HCT116 (cell line): ENCODE results near the gene PRSS53. TPM values are rescaled to one million over a fixed set of nuclear protein-coding genes. Genes with fewer than 3 reads are reported as not detected.

Experiments
- ATAC-seq: fragments of 200-7000 bp; cut with Tn5 transposase; 2 replicates; pipeline ENCODE4 v1.9.1; 2020; ENCODE audit warnings: mild to moderate bottlenecking, moderate library complexity
- BruUV-seq: library from RNA; stranded (reverse); fragments of 400-500 nt; replicated peaks from 2 replicates; lab custom pipeline; 2021; lab: Mats Ljungman, UMichigan
- CTCF ChIA-PET: fragments of 300-600 bp; sonication (Branson Sonifier 250); formaldehyde crosslinking; loops from one replicate; lab custom pipeline; 2021; ENCODE audit warnings: antibody characterized with exemption; lab: Charles Lee
- POLR2A ChIA-PET: fragments of 300-600, 350-600 bp; sonication (Branson Sonifier 250); formaldehyde crosslinking; loops from one replicate; lab custom pipeline; 2021; ENCODE audit warnings: antibody characterized with exemption; lab: Charles Lee
- RAD21 ChIA-PET, 2 experiments: fragments of 300-600 bp; sonication (Branson Sonifier 250); formaldehyde crosslinking; loops; one replicate each; lab custom pipeline; 2023; ENCODE audit warnings: low total read pairs in 2 of 2; ENCODE audit not compliant: uncharacterized antibody in 2 of 2, unreplicated experiment in 2 of 2, low non-redundant PET in 1 of 2; lab: Charles Lee
- DNase-seq: peaks from one replicate; pipeline ENCODE4 v3.0.0-alpha.2; 2010; ENCODE audit warnings: low read depth, low spot score
- H2AFZ ChIP-seq: fragments of 200-600 bp; shearing (Covaris generic), sonication (generic); 2 replicates; pipeline ENCODE4 v1.6.1; 2017; ENCODE audit warnings: low read depth, mixed run types, mixed read lengths, antibody characterized with exemption, low read length; ENCODE audit not compliant: poor library complexity, severe bottlenecking
- H3K27ac ChIP-seq: 2 replicates; pipeline ENCODE4 v1.5.1; 2012; ENCODE audit warnings: low read depth, low read length
- H3K27me3 ChIP-seq: fragments of 200-600 bp; sonication (generic); 2 replicates; pipeline ENCODE4 v1.6.1; 2016; ENCODE audit warnings: mixed run types, low read length, mixed read lengths; ENCODE audit not compliant: insufficient read depth
- H3K36me3 ChIP-seq, 2 experiments: fragments of 200-500 bp in 1 of 2; fragments of 200-600 bp in 1 of 2; sonication (Bioruptor generic) in 1 of 2; sonication (generic) in 1 of 2; 2 replicates each; pipeline versions ENCODE4 v1.5.1 to v1.6.1; 2014 to 2016; ENCODE audit warnings: low read length in 2 of 2, inconsistent platforms in 1 of 2, mixed read lengths in 1 of 2, mixed run types in 1 of 2; ENCODE audit not compliant: insufficient read depth in 2 of 2, control insufficient read depth in 1 of 2
- H3K4me1 ChIP-seq, 2 experiments: fragments of 200-600 bp in 1 of 2; sonication (generic) in 1 of 2; 2 replicates each; pipeline versions ENCODE4 v1.5.1 to v1.6.1; 2012 to 2017; ENCODE audit warnings: low read length in 2 of 2, inconsistent platforms in 1 of 2, mild to moderate bottlenecking in 1 of 2, mixed read lengths in 1 of 2, mixed run types in 1 of 2, moderate library complexity in 1 of 2; ENCODE audit not compliant: insufficient read depth in 2 of 2, control insufficient read depth in 1 of 2
- H3K4me2 ChIP-seq: fragments of 200-600 bp; sonication (generic); 2 replicates; pipeline ENCODE4 v1.6.1; 2017; ENCODE audit warnings: mixed run types, low read length, mixed read lengths
- H3K4me3 ChIP-seq, 2 experiments: fragments of 200-600 bp in 1 of 2; sonication (generic) in 1 of 2; replicated peaks in 1 of 2; 2 replicates each; pipeline ENCODE4 v1.5.1; 2011 to 2016; ENCODE audit warnings: low read length in 2 of 2, control low read depth in 1 of 2, low read depth in 1 of 2, mild to moderate bottlenecking in 1 of 2, mixed read lengths in 1 of 2, mixed run types in 1 of 2
- H3K79me2 ChIP-seq: fragments of 200-600 bp; sonication (generic); 2 replicates; pipeline ENCODE4 v1.6.1; 2017; ENCODE audit warnings: mild to moderate bottlenecking, mixed run types, low read length, moderate library complexity, mixed read lengths; ENCODE audit not compliant: insufficient read depth
- H3K9ac ChIP-seq: fragments of 200-600 bp; sonication (generic); 2 replicates; pipeline ENCODE4 v1.6.1; 2016; ENCODE audit warnings: low read length, mixed read lengths
- H3K9me2 ChIP-seq: fragments of 200-600 bp; sonication (generic), shearing (Covaris generic); 2 replicates; pipeline ENCODE4 v1.6.1; 2017; ENCODE audit warnings: mixed run types, mild to moderate bottlenecking, moderate library complexity; ENCODE audit not compliant: insufficient read depth
- H3K9me3 ChIP-seq, 2 experiments: fragments of 200-500 bp in 1 of 2; fragments of 200-600 bp in 1 of 2; sonication (Bioruptor generic) in 1 of 2; sonication (generic) in 1 of 2; 2 replicates each; pipeline ENCODE4 v1.6.1; 2014 to 2017; ENCODE audit warnings: low read length in 2 of 2, mixed read lengths in 2 of 2, inconsistent platforms in 1 of 2, low read depth in 1 of 2, mild to moderate bottlenecking in 1 of 2, mixed run types in 1 of 2, moderate library complexity in 1 of 2; ENCODE audit not compliant: control insufficient read depth in 1 of 2, insufficient read depth in 1 of 2
- H4K20me1 ChIP-seq: fragments of 200-600 bp; sonication (generic), shearing (Covaris generic); 2 replicates; pipeline ENCODE4 v1.6.1; 2017; ENCODE audit warnings: mixed run types, mild to moderate bottlenecking, moderate library complexity; ENCODE audit not compliant: insufficient read depth
- ATF3 ChIP-seq: IDR thresholded peaks from 2 replicates; pipeline ENCODE4 v1.6.1; 2012
- CBX3 ChIP-seq: IDR thresholded peaks from 2 replicates; pipeline ENCODE4 v1.6.1; 2012; ENCODE audit warnings: low read depth
- CEBPB ChIP-seq: IDR thresholded peaks from 2 replicates; pipeline ENCODE4 v1.6.1; 2012; ENCODE audit warnings: low read depth
- EGR1 ChIP-seq: IDR thresholded peaks from 2 replicates; pipeline ENCODE4 v1.6.1; 2012; ENCODE audit warnings: low read depth
- ELF1 ChIP-seq: IDR thresholded peaks from 2 replicates; pipeline ENCODE4 v1.6.1; 2012; ENCODE audit warnings: low read depth, borderline replicate concordance
- EZH2 ChIP-seq: fragments of 200-600 bp; sonication (generic); IDR thresholded peaks from 2 replicates; pipeline ENCODE4 v1.6.1; 2017; ENCODE audit warnings: antibody characterized with exemption, mixed run types
- EZH2phosphoT487 ChIP-seq: fragments of 200-600 bp; IDR thresholded peaks from 2 replicates; pipeline ENCODE4 v1.6.1; 2018; ENCODE audit warnings: antibody characterized with exemption, borderline replicate concordance
- FOSL1 ChIP-seq: IDR thresholded peaks from 2 replicates; pipeline ENCODE4 v1.6.1; 2012; ENCODE audit warnings: low read depth
- JUND ChIP-seq: IDR thresholded peaks from 2 replicates; pipeline ENCODE4 v1.6.1; 2012
- MAX ChIP-seq: IDR thresholded peaks from 2 replicates; pipeline ENCODE4 v1.6.1; 2012
- POLR2A ChIP-seq: IDR thresholded peaks from 2 replicates; pipeline ENCODE4 v1.7.0; 2011; ENCODE audit warnings: borderline replicate concordance; ENCODE audit not compliant: insufficient read depth, insufficient read length; ENCODE audit errors: extremely low read depth
- POLR2AphosphoS5 ChIP-seq: IDR thresholded peaks from 2 replicates; pipeline ENCODE4 v1.6.1; 2011; ENCODE audit warnings: mild to moderate bottlenecking, low read depth, low read length, moderate library complexity
- RAD21 ChIP-seq: IDR thresholded peaks from 2 replicates; pipeline ENCODE4 v1.6.1; 2012; ENCODE audit warnings: low read depth, mild to moderate bottlenecking
- REST ChIP-seq: IDR thresholded peaks from 2 replicates; pipeline ENCODE4 v1.6.1; 2012; ENCODE audit warnings: low read depth
- YY1 ChIP-seq: IDR thresholded peaks from 2 replicates; pipeline ENCODE4 v1.6.1; 2011; ENCODE audit warnings: low read length, low read depth, moderate library complexity, mild to moderate bottlenecking; ENCODE audit not compliant: insufficient replicate concordance; ENCODE audit errors: extremely low read depth
- ZBTB33 ChIP-seq: IDR thresholded peaks from 2 replicates; pipeline ENCODE4 v1.6.1; 2011; ENCODE audit warnings: mild to moderate bottlenecking, low read length, moderate library complexity; ENCODE audit not compliant: insufficient replicate concordance; ENCODE audit errors: extremely low read depth
- intact Hi-C: fragments of 100-400 bp; cut with micrococcal nuclease; formaldehyde crosslinking; loops from 2 replicates; pipeline ENCODE4 v1.10.0; 2022
- total RNA-seq: library from RNA; stranded (reverse); gene quantifications from one replicate; pipeline ENCODE4 v1.2.1, GENCODE V29; 2021; ENCODE audit not compliant: unreplicated experiment

PRSS53 gene
- total RNA-seq, 1 experiment from 2014 or later, result 11.6 TPM

- no peak for DNase-seq
- H3K9me3 ChIP-seq, result no peaks in the 10 kb centered on the region
- peaks cover 4 to 38% of the 10 kb centered on the region in 2 experiments; a peak in 3 of 4 replicates for H3K4me1 ChIP-seq
- ChIA-PET POLR2A (no interaction called here), RAD21 (interaction anchor here in 1 of 2 experiments (0.6 kb wide), 1 partner anchor 30 kb away, joined by 3 read pairs; no protein-coding TSS in a partner anchor), CTCF (no interaction called here)
- no peaks in the 10 kb centered on the region for H4K20me1 ChIP-seq
- no peaks in the 10 kb centered on the region for H3K27me3 ChIP-seq
- no TSS peak for BruUV-seq
- H3K27ac ChIP-seq, result no peak overlapping the region
- peaks cover 30% of the 10 kb centered on the region for H3K79me2 ChIP-seq
- H3K4me3 ChIP-seq, result no peak overlapping the region
- peaks cover 14 to 39% of the 10 kb centered on the region in 2 experiments for H3K36me3 ChIP-seq
- H3K4me2 ChIP-seq, result no peak overlapping the region
- no peak for TF ChIP-seq POLR2AphosphoS5
- no peak for TF ChIP-seq CEBPB
- TF ChIP-seq JUND, result no peak
- no peak for TF ChIP-seq YY1
- no peak for TF ChIP-seq ATF3
- no peak for TF ChIP-seq CBX3
- TF ChIP-seq POLR2A, result no peak
- TF ChIP-seq RAD21, result no peak
- TF ChIP-seq FOSL1, result no peak
- TF ChIP-seq EGR1, result no peak
- no peak for TF ChIP-seq MAX
- no peak for TF ChIP-seq REST
- TF ChIP-seq ZBTB33, result no peak
- TF ChIP-seq EZH2phosphoT487, result no peak
- no peak for TF ChIP-seq EZH2
- TF ChIP-seq ELF1, result no peak
- intact Hi-C loops, result no loop called here
- H2AFZ ChIP-seq, result no peak overlapping the region
- no peaks in the 10 kb centered on the region for H3K9me2 ChIP-seq
- ATAC-seq, result no peak
- H3K9ac ChIP-seq, result no peak overlapping the region
Observed at GRCh38 chr16:31112711-31113110, 24.0 kb upstream of the PRSS53 start.
